CD8-positive, alpha-beta memory T cell (primary cell): ENCODE data around the gene CHMP3. TPM values are rescaled to one million over a fixed set of nuclear protein-coding genes. Genes with fewer than 3 reads are reported as not detected.

Source experiments
- CTCF ChIA-PET: fragments of 350-600 bp; sonication (Branson Sonifier 250); formaldehyde crosslinking; loops from one replicate; lab custom pipeline; 2021; ENCODE audit warnings: antibody characterized with exemption; lab: Charles Lee
- POLR2A ChIA-PET: fragments of 350-600 bp; sonication (Branson Sonifier 250); formaldehyde crosslinking; loops from one replicate; lab custom pipeline; 2021; ENCODE audit warnings: antibody characterized with exemption; lab: Charles Lee
- DNase-seq, 5 donors: peaks; one replicate each; pipeline versions ENCODE4 v3.0.0 to v3.0.0-alpha.2; 2020 to 2022; ENCODE audit warnings: mixed read lengths in 1 of 5
- H3K27ac ChIP-seq: one replicate; pipeline ENCODE4 v1.7.0; 2013; ENCODE audit warnings: low read depth, mild to moderate bottlenecking, low read length, moderate library complexity
- H3K27me3 ChIP-seq: 2 replicates; pipeline ENCODE4 v1.7.0; 2013; ENCODE audit warnings: low read length, mild to moderate bottlenecking; ENCODE audit not compliant: insufficient read depth, poor library complexity, severe bottlenecking
- H3K36me3 ChIP-seq: 2 replicates; pipeline ENCODE4 v1.7.0; 2013; ENCODE audit warnings: mild to moderate bottlenecking, low read length, moderate library complexity; ENCODE audit not compliant: insufficient read depth
- H3K4me1 ChIP-seq: 2 replicates; pipeline ENCODE4 v1.7.0; 2013; ENCODE audit warnings: mild to moderate bottlenecking, low read length, moderate library complexity; ENCODE audit not compliant: insufficient read depth
- H3K4me3 ChIP-seq: 2 replicates; pipeline ENCODE4 v1.7.0; 2013; ENCODE audit warnings: mild to moderate bottlenecking, low read length
- H3K9me3 ChIP-seq: 2 replicates; pipeline ENCODE4 v1.7.0; 2013; ENCODE audit warnings: mild to moderate bottlenecking, low read length
- H3K27ac Mint-ChIP-seq, 8 donors: one replicate each; pipeline ENCODE4 v1.8.0; 2020 to 2021; ENCODE audit warnings: mixed read lengths in 8 of 8, mild to moderate bottlenecking in 6 of 8, inconsistent platforms in 3 of 8, moderate library complexity in 3 of 8
- H3K27me3 Mint-ChIP-seq, 2 donors: one replicate each; pipeline ENCODE4 v1.8.0; 2020 to 2021; ENCODE audit warnings: mixed read lengths in 2 of 2, mild to moderate bottlenecking in 1 of 2, moderate library complexity in 1 of 2
- H3K36me3 Mint-ChIP-seq, 3 donors: one replicate each; pipeline ENCODE4 v1.8.0; 2020 to 2021; ENCODE audit warnings: mixed read lengths in 3 of 3, inconsistent platforms in 1 of 3, mild to moderate bottlenecking in 1 of 3
- H3K4me1 Mint-ChIP-seq, 3 donors: one replicate each; pipeline ENCODE4 v1.8.0; 2020 to 2021; ENCODE audit warnings: mixed read lengths in 3 of 3, inconsistent platforms in 1 of 3, mild to moderate bottlenecking in 1 of 3
- H3K4me3 Mint-ChIP-seq, 7 donors: one replicate each; pipeline ENCODE4 v1.8.0; 2020 to 2021; ENCODE audit warnings: mixed read lengths in 7 of 7, mild to moderate bottlenecking in 6 of 7, moderate library complexity in 4 of 7, inconsistent platforms in 2 of 7
- H3K9me3 Mint-ChIP-seq, 5 donors: one replicate each; pipeline ENCODE4 v1.8.0; 2020 to 2022; ENCODE audit warnings: mixed read lengths in 5 of 5, mild to moderate bottlenecking in 3 of 5, moderate library complexity in 2 of 5, inconsistent platforms in 1 of 5
- polyA plus RNA-seq: library from polyadenylated mRNA; unstranded; fragments of 300-500 nt; fragmentation: Illumina TruSeq; gene quantifications from one replicate; pipeline ENCODE4 v1.2.3, GENCODE V29; 2021
- total RNA-seq, 2 experiments: library from RNA; stranded (reverse); gene quantifications; one replicate each; pipeline ENCODE4 v1.2.3, GENCODE V29; 2021

Gene CHMP3
- total and polyA plus RNA-seq, 3 experiments from 2014 or later = 51.7 to 70.1 (median 58.9) TPM

DNA sequence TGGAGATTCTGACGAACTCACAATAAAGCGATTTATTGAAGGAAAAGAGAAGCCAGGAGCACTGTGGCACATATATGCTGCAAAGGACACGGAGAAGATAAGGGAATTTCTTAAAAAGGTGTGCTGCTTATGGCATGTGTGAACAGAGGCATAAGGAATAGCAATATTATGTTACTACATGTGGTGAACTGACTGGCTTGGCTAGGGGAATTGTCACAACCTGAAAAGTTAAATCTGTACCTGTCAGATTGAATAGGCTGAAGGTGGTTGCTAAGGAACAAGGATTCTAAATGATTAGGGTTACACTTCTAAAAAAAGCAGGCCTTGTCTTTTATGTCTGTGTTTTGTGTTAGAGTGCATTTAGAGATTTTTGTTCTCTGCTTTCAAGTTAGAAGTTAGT lies 73.7 kb downstream of the CHMP3 start:
- Histone ChIP-seq H3K9me3 (no peaks in the 10 kb centered on the region), H3K4me1 (no peaks in the 10 kb centered on the region), H3K27me3 (no peaks in the 10 kb centered on the region), H3K27ac (no peak overlapping the region), H3K36me3 (peaks cover 69% of the 10 kb centered on the region), H3K4me3 (no peak overlapping the region)
- H3K4me1 Mint-ChIP-seq = peaks cover 5 to 19% (median 11%) of the 10 kb centered on the region in 3 donors
- H3K4me3 Mint-ChIP-seq = no peak overlapping the region
- H3K27me3 Mint-ChIP-seq = no peaks in the 10 kb centered on the region
- DNase-seq = no peak
- H3K36me3 Mint-ChIP-seq = peaks cover 24 to 99% (median 51%) of the 10 kb centered on the region in 3 donors
- H3K27ac Mint-ChIP-seq = peak overlapping the region in 4 of 8 donors; percentile 9 to 61 (median 39)
- ChIA-PET CTCF (no interaction called here), POLR2A (no interaction called here)
- H3K9me3 Mint-ChIP-seq = no peaks in the 10 kb centered on the region

DNA sequence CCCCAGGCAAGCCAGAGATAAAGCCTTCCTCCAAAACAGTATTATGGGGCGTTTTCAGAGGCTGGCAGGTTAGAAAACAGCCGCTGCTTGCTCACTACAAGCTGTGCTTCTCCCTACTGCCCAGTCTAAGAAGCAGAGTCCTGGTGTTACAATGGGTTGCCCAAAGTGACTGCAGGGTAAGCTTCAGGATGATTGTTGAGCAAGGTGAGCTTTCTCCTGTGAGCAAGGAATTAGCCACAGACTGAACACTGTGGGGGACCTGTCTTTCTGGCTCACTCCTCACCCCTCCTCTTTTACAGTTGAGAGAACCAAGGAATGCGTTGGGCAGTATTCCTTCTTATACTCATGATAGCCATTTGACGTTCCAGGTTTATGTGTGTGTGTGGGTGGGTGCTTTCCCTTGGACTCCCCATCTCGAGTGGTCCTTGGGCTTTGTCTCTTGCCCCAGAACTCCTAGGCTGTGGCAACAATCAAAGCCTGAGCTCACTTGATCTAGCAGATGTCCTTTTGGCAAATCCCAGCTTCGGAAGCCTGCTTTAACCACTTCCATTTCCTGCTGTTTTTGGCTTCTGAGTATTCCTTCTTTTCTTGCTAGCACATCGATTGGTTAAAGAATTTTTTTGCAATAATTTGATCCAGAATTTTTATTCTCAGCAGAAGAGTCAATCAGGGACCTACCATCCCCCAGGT lies 74.5 kb downstream of the CHMP3 start:
- Mint-ChIP-seq H3K9me3 (no peaks in the 10 kb centered on the region), H3K27ac (peak overlapping the region in 5 of 8 donors; percentile 24 to 93 (median 77)), H3K4me1 (peaks cover 2 to 10% (median 5%) of the 10 kb centered on the region in 3 donors), H3K36me3 (peaks cover 30 to 100% (median 51%) of the 10 kb centered on the region in 3 donors), H3K4me3 (no peak overlapping the region), H3K27me3 (no peaks in the 10 kb centered on the region)
- ChIA-PET CTCF (interaction anchor here (2.9 kb wide), 1 partner anchor 9 kb away, joined by 9 read pairs; no protein-coding TSS in a partner anchor), POLR2A (no interaction called here)
- Histone ChIP-seq H3K27me3 (no peaks in the 10 kb centered on the region), H3K36me3 (peaks cover 77% of the 10 kb centered on the region), H3K4me3 (no peak overlapping the region), H3K9me3 (no peaks in the 10 kb centered on the region), H3K4me1 (no peaks in the 10 kb centered on the region), H3K27ac (no peak overlapping the region)
- DNase-seq = no peak

DNA sequence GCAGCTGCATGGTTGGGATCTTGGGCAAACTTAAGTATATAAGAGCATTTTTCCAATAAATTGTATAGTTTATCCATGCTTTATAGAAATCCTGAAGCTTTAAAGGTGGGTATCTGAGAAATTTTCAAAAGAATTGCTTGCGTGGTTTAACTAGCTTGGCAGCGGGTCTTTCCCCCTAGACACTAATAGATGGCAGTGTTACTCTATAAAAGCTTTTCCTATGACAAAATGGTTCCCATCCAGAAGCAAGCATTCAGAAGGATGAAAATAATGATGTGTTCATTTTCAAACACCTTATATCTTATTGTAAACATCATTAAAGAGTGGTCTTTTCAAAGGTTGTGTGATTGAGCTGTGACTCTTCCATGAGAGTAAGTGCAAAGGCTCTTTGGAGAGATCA lies 76.2 kb downstream of the CHMP3 start:
- H3K4me1 Mint-ChIP-seq = peaks cover 2 to 7% (median 5%) of the 10 kb centered on the region in 3 donors
- H3K36me3 Mint-ChIP-seq = peaks cover 34 to 100% (median 59%) of the 10 kb centered on the region in 3 donors
- H3K4me1 ChIP-seq = no peaks in the 10 kb centered on the region
- ChIA-PET POLR2A (interaction anchor here (1.5 kb wide), 1 partner anchor 33 kb away, joined by 3 read pairs; no protein-coding TSS in a partner anchor), CTCF (interaction anchor here (1.2 to 2.9 kb wide), 3 partner anchors 11 to 15 kb away, joined by 3 to 9 read pairs (median 4); no protein-coding TSS in a partner anchor)
- H3K36me3 ChIP-seq = peaks cover 80% of the 10 kb centered on the region
- no peak overlapping the region for H3K27ac ChIP-seq
- H3K9me3 ChIP-seq = no peaks in the 10 kb centered on the region
- H3K27me3 ChIP-seq = no peaks in the 10 kb centered on the region
- H3K27ac Mint-ChIP-seq = peak overlapping the region in 3 of 8 donors; percentile 4 to 77 (median 28)
- no peak overlapping the region for H3K4me3 ChIP-seq
- H3K9me3 Mint-ChIP-seq = no peaks in the 10 kb centered on the region
- H3K27me3 Mint-ChIP-seq = no peaks in the 10 kb centered on the region
- no peak for DNase-seq
- no peak overlapping the region for H3K4me3 Mint-ChIP-seq

DNA sequence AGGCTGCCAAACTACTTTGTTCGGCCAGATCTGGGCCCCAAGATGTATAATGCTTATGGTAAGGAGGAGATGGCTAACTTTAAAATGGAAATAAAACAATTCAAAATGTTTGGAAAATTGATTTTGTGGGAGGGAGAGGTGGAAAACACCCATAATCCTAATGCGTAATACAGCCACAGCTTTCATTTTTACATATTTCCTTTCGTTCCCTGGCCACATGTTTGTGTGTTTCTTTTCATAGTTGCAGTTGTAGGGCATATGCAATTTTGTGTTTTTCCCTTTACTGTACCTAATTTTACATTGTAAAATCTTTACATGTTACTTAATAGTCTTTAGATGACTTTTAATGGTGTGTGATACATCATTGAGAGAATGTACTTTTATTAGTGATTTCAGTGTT lies 77.4 kb downstream of the CHMP3 start:
- Mint-ChIP-seq H3K4me1 (peaks cover 5 to 12% (median 10%) of the 10 kb centered on the region in 3 donors), H3K27ac (peak overlapping the region in 6 of 8 donors; percentile 9 to 79 (median 42)), H3K9me3 (no peaks in the 10 kb centered on the region), H3K27me3 (no peaks in the 10 kb centered on the region), H3K36me3 (peaks cover 37 to 99% (median 55%) of the 10 kb centered on the region in 3 donors), H3K4me3 (no peak overlapping the region)
- ChIA-PET POLR2A (interaction anchor here (0.6 to 1.5 kb wide), 2 partner anchors 32 to 1436 kb away, joined by 3 to 4 read pairs; no protein-coding TSS in a partner anchor), CTCF (interaction anchor here (2.9 kb wide), 1 partner anchor 12 kb away, joined by 9 read pairs; no protein-coding TSS in a partner anchor)
- Histone ChIP-seq H3K27me3 (no peaks in the 10 kb centered on the region), H3K9me3 (no peaks in the 10 kb centered on the region), H3K4me3 (no peak overlapping the region), H3K27ac (no peak overlapping the region), H3K4me1 (no peaks in the 10 kb centered on the region), H3K36me3 (peaks cover 80% of the 10 kb centered on the region)
- DNase-seq = no peak

DNA sequence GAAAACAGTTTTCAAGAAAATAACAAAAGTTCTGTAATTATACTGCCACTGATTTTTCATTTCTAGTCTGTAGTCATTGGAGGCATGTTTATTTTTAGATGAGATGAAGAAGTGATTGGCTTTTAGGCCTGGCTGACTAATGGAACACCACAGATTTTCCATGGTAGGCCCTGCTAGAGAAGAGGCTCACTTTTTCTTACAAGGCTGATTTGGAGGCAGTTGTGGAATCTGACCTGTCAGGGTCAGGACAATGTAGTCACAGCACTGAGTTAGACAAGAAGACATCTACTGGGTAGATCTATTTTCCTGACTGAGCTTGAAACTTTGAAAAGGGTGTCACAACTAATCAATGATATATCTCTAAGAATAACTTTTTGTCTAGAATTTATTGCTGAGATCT lies 78.1 kb downstream of the CHMP3 start:
- peak overlapping the region in 4 of 8 donors; percentile 24 to 79 (median 54) for H3K27ac Mint-ChIP-seq
- Histone ChIP-seq H3K9me3 (no peaks in the 10 kb centered on the region), H3K27ac (no peak overlapping the region), H3K4me1 (no peaks in the 10 kb centered on the region), H3K27me3 (no peaks in the 10 kb centered on the region), H3K36me3 (peaks cover 85% of the 10 kb centered on the region), H3K4me3 (no peak overlapping the region)
- ChIA-PET CTCF (no interaction called here), POLR2A (interaction anchor here (0.6 kb wide), 1 partner anchor 1437 kb away, joined by 4 read pairs; no protein-coding TSS in a partner anchor)
- H3K27me3 Mint-ChIP-seq = no peaks in the 10 kb centered on the region
- H3K9me3 Mint-ChIP-seq = no peaks in the 10 kb centered on the region
- H3K4me3 Mint-ChIP-seq = no peak overlapping the region
- H3K4me1 Mint-ChIP-seq = peaks cover 7 to 12% (median 11%) of the 10 kb centered on the region in 3 donors
- DNase-seq = no peak
- H3K36me3 Mint-ChIP-seq = peaks cover 35 to 99% (median 55%) of the 10 kb centered on the region in 3 donors

DNA sequence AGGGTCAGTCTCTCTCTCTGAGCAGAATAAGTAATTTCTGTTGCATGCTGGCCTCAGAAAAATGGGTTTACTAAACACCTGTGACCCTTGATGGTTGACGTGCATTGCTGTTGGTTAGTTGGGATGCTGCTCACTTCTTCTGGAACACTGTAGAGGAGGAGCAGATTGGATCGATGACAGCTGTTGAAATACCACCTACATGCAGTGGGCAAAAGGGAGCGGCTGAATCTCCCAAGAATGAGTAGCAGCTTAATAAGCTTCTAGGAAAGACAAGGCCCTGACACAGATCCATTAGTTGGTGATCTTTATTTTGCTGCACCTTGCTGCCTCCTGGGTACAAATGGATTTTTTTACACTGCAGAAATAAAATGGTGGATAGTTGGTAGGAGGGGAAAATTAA lies 78.9 kb downstream of the CHMP3 start:
- Mint-ChIP-seq H3K9me3 (no peaks in the 10 kb centered on the region), H3K27me3 (no peaks in the 10 kb centered on the region), H3K4me3 (no peak overlapping the region), H3K4me1 (peaks cover 7 to 12% (median 9%) of the 10 kb centered on the region in 3 donors), H3K27ac (peak overlapping the region in 1 of 8 donors; percentile 24), H3K36me3 (peaks cover 31 to 99% (median 49%) of the 10 kb centered on the region in 3 donors)
- Histone ChIP-seq H3K9me3 (no peaks in the 10 kb centered on the region), H3K27ac (no peak overlapping the region), H3K4me1 (no peaks in the 10 kb centered on the region), H3K4me3 (no peak overlapping the region), H3K27me3 (no peaks in the 10 kb centered on the region), H3K36me3 (peaks cover 85% of the 10 kb centered on the region)
- POLR2A ChIA-PET = no interaction called here
- DNase-seq = no peak
- CTCF ChIA-PET = no interaction called here

DNA sequence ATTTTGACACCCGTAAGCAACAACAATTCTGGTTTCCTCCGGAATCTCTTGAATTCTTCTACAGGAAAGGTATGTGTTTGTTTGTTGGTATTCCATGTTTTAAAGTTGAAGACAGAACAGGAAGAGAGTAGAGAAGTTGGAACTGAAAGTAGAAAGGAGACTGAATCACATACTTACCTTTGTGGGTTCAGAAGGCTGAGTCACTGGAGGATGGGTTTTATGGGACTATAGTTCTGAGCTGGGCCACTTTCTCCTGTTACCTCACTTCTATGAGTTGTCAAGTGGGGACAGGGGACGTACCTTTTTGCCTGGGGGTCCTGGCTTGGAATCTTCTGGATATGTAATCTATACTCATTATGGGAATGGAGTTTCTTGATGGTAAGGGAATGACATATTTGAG lies 81.2 kb downstream of the CHMP3 start:
- no peak overlapping the region for H3K4me3 Mint-ChIP-seq
- H3K36me3 Mint-ChIP-seq = peaks cover 33 to 97% (median 51%) of the 10 kb centered on the region in 3 donors
- Histone ChIP-seq H3K36me3 (peaks cover 93% of the 10 kb centered on the region), H3K4me1 (no peaks in the 10 kb centered on the region), H3K27ac (no peak overlapping the region), H3K9me3 (no peaks in the 10 kb centered on the region), H3K4me3 (no peak overlapping the region), H3K27me3 (no peaks in the 10 kb centered on the region)
- CTCF ChIA-PET = no interaction called here
- H3K9me3 Mint-ChIP-seq = no peaks in the 10 kb centered on the region
- H3K27ac Mint-ChIP-seq = peak overlapping the region in 4 of 8 donors; percentile 35 to 71 (median 60)
- DNase-seq = no peak
- POLR2A ChIA-PET = no interaction called here
- peaks cover 7 to 18% (median 10%) of the 10 kb centered on the region in 3 donors for H3K4me1 Mint-ChIP-seq
- no peaks in the 10 kb centered on the region for H3K27me3 Mint-ChIP-seq

DNA sequence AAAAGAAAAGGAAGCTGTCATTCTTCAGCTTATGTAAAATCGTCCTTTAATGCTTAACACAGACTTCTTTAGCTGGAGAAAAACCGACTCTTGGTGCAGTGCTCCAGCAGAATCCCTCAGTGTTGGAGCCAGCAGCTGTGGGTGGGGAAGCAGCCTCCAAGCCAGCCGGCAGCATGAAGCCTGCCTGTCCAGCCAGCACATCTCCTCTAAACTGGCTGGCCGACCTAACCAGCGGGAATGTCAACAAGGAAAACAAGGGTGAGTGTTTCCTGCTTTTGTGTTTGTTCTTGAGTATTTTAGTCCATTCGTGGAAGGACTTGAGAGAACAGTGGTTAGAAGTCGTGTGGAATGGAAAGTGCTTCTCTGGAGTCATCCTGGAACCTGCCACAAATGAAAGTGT lies 83.1 kb downstream of the CHMP3 start:
- H3K4me1 Mint-ChIP-seq = peaks cover 4 to 22% (median 20%) of the 10 kb centered on the region in 3 donors
- Histone ChIP-seq H3K36me3 (peaks cover 92% of the 10 kb centered on the region), H3K27me3 (no peaks in the 10 kb centered on the region), H3K4me1 (no peaks in the 10 kb centered on the region), H3K27ac (no peak overlapping the region), H3K9me3 (no peaks in the 10 kb centered on the region), H3K4me3 (no peak overlapping the region)
- ChIA-PET POLR2A (no interaction called here), CTCF (no interaction called here)
- no peak for DNase-seq
- H3K9me3 Mint-ChIP-seq = no peaks in the 10 kb centered on the region
- H3K27me3 Mint-ChIP-seq = no peaks in the 10 kb centered on the region
- H3K36me3 Mint-ChIP-seq = peaks cover 28 to 96% (median 49%) of the 10 kb centered on the region in 3 donors
- peak overlapping the region in 4 of 8 donors; percentile 35 to 70 (median 54) for H3K27ac Mint-ChIP-seq
- no peak overlapping the region for H3K4me3 Mint-ChIP-seq
